H9 (cell line): Measurements from ENCODE around the gene TGM3. TPM values are rescaled to one million over a fixed set of nuclear protein-coding genes. Genes with fewer than 3 reads are reported as not detected.

Experiments used
- DNase-seq: peaks from one replicate; pipeline ENCODE4 v3.0.0-alpha.2; 2017
- H2AFZ ChIP-seq: one replicate; pipeline ENCODE4 v1.6.1; 2013; ENCODE audit warnings: mild to moderate bottlenecking, low read length, control low read depth, moderate library complexity
- H2AK5ac ChIP-seq: 2 replicates; pipeline ENCODE4 v1.6.1; 2013; ENCODE audit warnings: low read length, control low read depth, mixed read lengths; ENCODE audit not compliant: insufficient read length
- H2BK120ac ChIP-seq: one replicate; pipeline ENCODE4 v1.6.1; 2013; ENCODE audit warnings: low read depth, mild to moderate bottlenecking, low read length, control low read depth, inconsistent platforms; ENCODE audit not compliant: poor library complexity, severe bottlenecking
- H2BK12ac ChIP-seq: 2 replicates; pipeline ENCODE4 v1.6.1; 2013; ENCODE audit warnings: low read length, control low read depth, mixed read lengths, low read depth; ENCODE audit not compliant: insufficient read length
- H2BK15ac ChIP-seq: 2 replicates; pipeline ENCODE4 v1.6.1; 2013; ENCODE audit warnings: low read depth, low read length, control low read depth
- H2BK20ac ChIP-seq: one replicate; pipeline ENCODE4 v1.6.1; 2013; ENCODE audit warnings: low read depth, mild to moderate bottlenecking, low read length, control low read depth, inconsistent platforms; ENCODE audit not compliant: poor library complexity, severe bottlenecking
- H2BK5ac ChIP-seq: 2 replicates; pipeline ENCODE4 v1.6.1; 2013; ENCODE audit warnings: low read length, control low read depth, mixed read lengths; ENCODE audit not compliant: insufficient read length
- H3K14ac ChIP-seq: 2 replicates; pipeline ENCODE4 v1.6.1; 2013; ENCODE audit warnings: low read length, control low read depth; ENCODE audit not compliant: insufficient read depth
- H3K18ac ChIP-seq: 2 replicates; pipeline ENCODE4 v1.6.1; 2013; ENCODE audit warnings: low read depth, mild to moderate bottlenecking, mixed read lengths, low read length, control low read depth; ENCODE audit not compliant: insufficient read length
- H3K23ac ChIP-seq: 2 replicates; pipeline ENCODE4 v1.6.1; 2013; ENCODE audit warnings: low read length, control low read depth, mixed read lengths, low read depth; ENCODE audit not compliant: insufficient read length
- H3K23me2 ChIP-seq: 2 replicates; pipeline ENCODE4 v1.6.1; 2013; ENCODE audit warnings: low read depth, mild to moderate bottlenecking, mixed read lengths, low read length, control low read depth; ENCODE audit not compliant: insufficient read length, poor library complexity, severe bottlenecking
- H3K27ac ChIP-seq: 2 replicates; pipeline ENCODE4 v1.5.1; 2013; ENCODE audit warnings: low read length, control low read depth, mixed read lengths, low read depth; ENCODE audit not compliant: insufficient read length
- H3K27me3 ChIP-seq: 2 replicates; pipeline ENCODE4 v1.6.1; 2013; ENCODE audit warnings: low read length, control low read depth, inconsistent platforms; ENCODE audit not compliant: insufficient read depth
- H3K4ac ChIP-seq: 2 replicates; pipeline ENCODE4 v1.6.1; 2013; ENCODE audit warnings: low read depth, mild to moderate bottlenecking, control low read depth, inconsistent platforms, low read length, moderate library complexity
- H3K4me1 ChIP-seq: 2 replicates; pipeline ENCODE4 v1.6.1; 2013; ENCODE audit warnings: low read length, control low read depth, inconsistent platforms; ENCODE audit not compliant: insufficient read depth
- H3K4me2 ChIP-seq: 2 replicates; pipeline ENCODE4 v1.6.1; 2013; ENCODE audit warnings: low read length, control low read depth, mixed read lengths; ENCODE audit not compliant: insufficient read length, insufficient read depth
- H3K56ac ChIP-seq: 2 replicates; pipeline ENCODE4 v1.6.1; 2013; ENCODE audit warnings: low read depth, mild to moderate bottlenecking, mixed read lengths, low read length, control low read depth; ENCODE audit not compliant: insufficient read length
- H3K79me1 ChIP-seq: 2 replicates; pipeline ENCODE4 v1.6.1; 2013; ENCODE audit warnings: low read depth, mild to moderate bottlenecking, moderate library complexity, low read length, control low read depth, inconsistent platforms; ENCODE audit not compliant: insufficient read depth, poor library complexity, severe bottlenecking
- H3K79me2 ChIP-seq: 2 replicates; pipeline ENCODE4 v1.6.1; 2013; ENCODE audit warnings: low read length, control low read depth, inconsistent platforms; ENCODE audit not compliant: insufficient read depth
- H3K9ac ChIP-seq: 2 replicates; pipeline ENCODE4 v1.6.1; 2013; ENCODE audit warnings: low read length, control low read depth, mixed read lengths; ENCODE audit not compliant: insufficient read length; ENCODE audit errors: extremely low read depth
- H3K9me3 ChIP-seq: one replicate; pipeline ENCODE4 v1.6.1; 2013; ENCODE audit warnings: low read depth, low read length, inconsistent platforms; ENCODE audit not compliant: control insufficient read depth
- H3T11ph ChIP-seq: one replicate; pipeline ENCODE4 v1.6.1; 2013; ENCODE audit warnings: mild to moderate bottlenecking, low read length, control low read depth, inconsistent platforms
- H4K20me1 ChIP-seq: one replicate; pipeline ENCODE4 v1.6.1; 2013; ENCODE audit not compliant: control insufficient read depth, insufficient read length, insufficient read depth
- H4K5ac ChIP-seq: 2 replicates; pipeline ENCODE4 v1.6.1; 2013; ENCODE audit warnings: low read depth, mild to moderate bottlenecking, mixed read lengths, low read length, control low read depth; ENCODE audit not compliant: insufficient read length
- H4K8ac ChIP-seq: replicated peaks from 2 replicates; pipeline ENCODE4 v1.6.1; 2013; ENCODE audit warnings: low read length, control low read depth, mixed read lengths, low read depth; ENCODE audit not compliant: insufficient read length
- H4K91ac ChIP-seq: 2 replicates; pipeline ENCODE4 v1.6.1; 2013; ENCODE audit warnings: low read depth, mild to moderate bottlenecking, moderate library complexity, mixed read lengths, low read length, control low read depth; ENCODE audit not compliant: insufficient read length
- H3K27ac Mint-ChIP-seq, 3 experiments: 2 replicates in 2 of 3; 3 replicates in 1 of 3; pipeline ENCODE4 v1.8.0; 2020 to 2021; ENCODE audit warnings: mixed read lengths in 3 of 3, mild to moderate bottlenecking in 1 of 3, moderate library complexity in 1 of 3
- H3K27me3 Mint-ChIP-seq: 2 replicates; pipeline ENCODE4 v1.8.0; 2021; ENCODE audit warnings: low read depth, mild to moderate bottlenecking, moderate library complexity, mixed read lengths
- H3K36me3 Mint-ChIP-seq, 3 experiments: 2 replicates in 2 of 3; 3 replicates in 1 of 3; pipeline ENCODE4 v1.8.0; 2020 to 2021; ENCODE audit warnings: low read depth in 3 of 3, mixed read lengths in 3 of 3; ENCODE audit not compliant: insufficient read depth in 1 of 3
- H3K4me1 Mint-ChIP-seq, 2 experiments: 2 replicates each; pipeline ENCODE4 v1.8.0; 2020; ENCODE audit warnings: mixed read lengths in 2 of 2
- H3K4me3 Mint-ChIP-seq, 2 experiments: 2 replicates in 1 of 2; 3 replicates in 1 of 2; pipeline ENCODE4 v1.8.0; 2020 to 2021; ENCODE audit warnings: mild to moderate bottlenecking in 2 of 2, mixed read lengths in 2 of 2, moderate library complexity in 1 of 2
- H3K9me3 Mint-ChIP-seq, 2 experiments: 2 replicates in 1 of 2; 3 replicates in 1 of 2; pipeline ENCODE4 v1.8.0; 2020; ENCODE audit warnings: mild to moderate bottlenecking in 2 of 2, mixed read lengths in 2 of 2, moderate library complexity in 1 of 2
- CTCF ChIP-seq: fragments of 200-600 bp; sonication (generic); conservative IDR thresholded peaks from 3 replicates; pipeline ENCODE4 v1.8.0; 2021; ENCODE audit warnings: antibody characterized with exemption, mild to moderate bottlenecking
- WGBS: extraction: QIAGEN DNeasy Blood & Tissue Kit; methylation state at CpG from one replicate; pipeline ENCODE4 v1.1.7; 2013; ENCODE audit warnings: missing lambda C conversion rate, low lambda C conversion rate, mixed read lengths; ENCODE audit not compliant: insufficient read length; ENCODE audit errors: extremely low coverage; 5-methylcytosine and 5-hydroxymethylcytosine counted together
- total RNA-seq: library from RNA; stranded (reverse); gene quantifications from 2 replicates; pipeline ENCODE4 v1.2.1, GENCODE V29; 2021

TGM3 gene
- total RNA-seq, 1 experiment from 2014 or later: not detected

- H3T11ph ChIP-seq: no peak overlapping the region
- no peak overlapping the region for H3K4me3 Mint-ChIP-seq
- H3K27me3 ChIP-seq: no peaks in the 10 kb centered on the region
- no peak overlapping the region for H4K8ac ChIP-seq
- no peak overlapping the region for H2BK15ac ChIP-seq
- no peak overlapping the region for H3K4me2 ChIP-seq
- no peak overlapping the region for H2BK120ac ChIP-seq
- H3K9me3 ChIP-seq: no peaks in the 10 kb centered on the region
- H4K91ac ChIP-seq: no peak overlapping the region
- H3K18ac ChIP-seq: no peak overlapping the region
- no peak overlapping the region for H3K14ac ChIP-seq
- no peak overlapping the region for H2AK5ac ChIP-seq
- H3K9ac ChIP-seq: no peak overlapping the region
- H3K9me3 Mint-ChIP-seq: no peaks in the 10 kb centered on the region
- H2BK12ac ChIP-seq: no peak overlapping the region
- no peak overlapping the region for H4K5ac ChIP-seq
- H3K79me2 ChIP-seq: no peaks in the 10 kb centered on the region
- no peaks in the 10 kb centered on the region for H3K4me1 ChIP-seq
- no peak overlapping the region for H3K4ac ChIP-seq
- no peak overlapping the region for H2BK20ac ChIP-seq
- no peak for DNase-seq
- H4K20me1 ChIP-seq: no peaks in the 10 kb centered on the region
- no peak overlapping the region for H3K56ac ChIP-seq
- no peak overlapping the region for H3K23ac ChIP-seq
- no CpG with 5 or more reads among the region's 7 CpGs for WGBS
- H2BK5ac ChIP-seq: no peak overlapping the region
- TF ChIP-seq CTCF: no peak
- H3K27me3 Mint-ChIP-seq: peaks cover 5% of the 10 kb centered on the region
- no peak overlapping the region for H3K27ac Mint-ChIP-seq
- peaks cover 8 to 13% of the 10 kb centered on the region in 2 experiments for H3K4me1 Mint-ChIP-seq
- no peak overlapping the region for H3K27ac ChIP-seq
- no peaks in the 10 kb centered on the region for H3K79me1 ChIP-seq
- H3K23me2 ChIP-seq: no peaks in the 10 kb centered on the region
- H3K36me3 Mint-ChIP-seq: no peaks in the 10 kb centered on the region
- no peak overlapping the region for H2AFZ ChIP-seq
These were observed 8.4 kb downstream of the TGM3 start for GRCh38 chr20:2304180-2304579.
